ENCODE data around the gene NADK2. TPM values are rescaled to one million over a fixed set of nuclear protein-coding genes. Genes with fewer than 3 reads are reported as not detected.

The NADK2 gene
- total RNA-seq, 1 donor from 2014 or later, result 38.1 TPM

Small RNAs within 50 kb of the gene (microRNA-seq; reads per million reads assigned to microRNA genes)
- not detected for gene MIR580 (ENCODE audit: borderline number of aligned reads, unreplicated experiment)

Other genes with a start within 250 kb of the NADK2 start
- gene UGT3A2, start 175.0 kb downstream of the NADK2 start, total RNA-seq, result 0.53 and 0.67 TPM in 2 replicates
- gene LMBRD2, start 90.0 kb downstream of the NADK2 start, total RNA-seq, result 6.9 and 7.5 TPM in 2 replicates
- gene SKP2, start 89.8 kb downstream of the NADK2 start, total RNA-seq, result 61.3 and 68.4 TPM in 2 replicates
- gene RANBP3L, start 60.0 kb upstream of the NADK2 start, total RNA-seq, result not detected in 2 replicates